Pancreas (tissue), 10 donors: ENCODE results near the gene DENND4C. TPM values are rescaled to one million over a fixed set of nuclear protein-coding genes. Genes with fewer than 3 reads are reported as not detected.

Source experiments
- ATAC-seq, 4 donors: fragments of 200-7000 bp; cut with Tn5 transposase; one replicate each; pipeline versions ENCODE4 v1.8.0 to v1.9.1; 2020; ENCODE audit warnings: mild to moderate bottlenecking in 4 of 4, moderate library complexity in 4 of 4
- DNase-seq, 6 donors: peaks; one replicate each; pipeline ENCODE4 v3.0.0-alpha.2; 2020
- FAIRE-seq: peaks from 2 replicates; lab custom pipeline; 2012; peaks lifted over from hg19 to GRCh38; lab: Jason Lieb, UNC
- H3K27ac ChIP-seq, 4 donors: fragments of 200-600 bp; sonication (generic); 1 replicate in 3 of 4; 2 replicates in 1 of 4; pipeline versions ENCODE4 v1.5.0 to v1.8.0; 2020
- H3K27me3 ChIP-seq, 4 donors: fragments of 200-600 bp; one replicate each; pipeline ENCODE4 v1.8.0; 2021
- H3K36me3 ChIP-seq, 3 donors: fragments of 200-600 bp; sonication (generic) in 1 of 3; one replicate each; pipeline versions ENCODE4 v1.5.0 to v1.8.0; 2020 to 2021
- H3K4me1 ChIP-seq, 3 donors: fragments of 200-600 bp; one replicate each; pipeline ENCODE4 v1.8.0; 2021
- H3K4me3 ChIP-seq, 4 donors: fragments of 200-600 bp; sonication (generic) in 2 of 4; one replicate each; pipeline versions ENCODE4 v1.5.0 to v1.8.0; 2020 to 2021
- H3K9me3 ChIP-seq, 4 donors: fragments of 200-600 bp; one replicate each; pipeline ENCODE4 v1.8.0; 2021
- WGBS, 2 donors: extraction: QIAGEN DNeasy Blood & Tissue Kit; methylation state at CpG; one replicate each; pipeline ENCODE4 v1.1.7; 2013; 5-methylcytosine and 5-hydroxymethylcytosine counted together
- intact Hi-C, 3 donors: fragments of 100-400 bp; cut with DNase I; formaldehyde crosslinking; loops; one replicate each; pipeline versions ENCODE4 v1.11.1 to v1.14.2; 2022
- polyA plus RNA-seq, 2 donors: library from polyadenylated mRNA; stranded (reverse); fragments of 200-250 nt; gene quantifications; one replicate each; pipeline ENCODE4 v1.2.3, GENCODE V29; 2013
- total RNA-seq, 6 donors: library from RNA; stranded (reverse); fragmentation: NEBNext Ultra II Directional in 4 of 6; extraction: Animal tissue kit (Norgen Biotek cat#: 25700) in 4 of 6; gene quantifications; one replicate each; pipeline versions ENCODE4 v1.2.1 to v1.2.4, GENCODE V29; 2021 to 2023
- TF ChIP-seq, protein P1 (sequence below), 4 donors: fragments of 200-600 bp; sonication (generic) in 3 of 4; IDR thresholded peaks; one replicate each; pipeline versions ENCODE4 v1.5.0 to v1.8.0; 2021; ENCODE audit warnings: antibody characterized with exemption in 4 of 4
- donor health status: healthy with polysubstance abuse.
- donor health status: DM: no; HTN: no; CAD: no; lungs with moderate emphysema.
- donor health status: DM: no; HTN: no; CAD: no.
- donor health status: control.
- donor health status: control.
- donor health status: Bipolar disorder and iron deficiency.
- donor health status: DM: yes; HTN: yes; CAD: no.
- donor health status: DM: no; HTN: no; CAD: no.
- donor health status: DM: no; HTN: no; CAD: no.
- donor health status: DM: yes; HTN: yes; CAD: no.

Gene DENND4C
- total and polyA plus RNA-seq, 8 donors = 4.6 to 36.2 (median 17.9) TPM

DNA sequence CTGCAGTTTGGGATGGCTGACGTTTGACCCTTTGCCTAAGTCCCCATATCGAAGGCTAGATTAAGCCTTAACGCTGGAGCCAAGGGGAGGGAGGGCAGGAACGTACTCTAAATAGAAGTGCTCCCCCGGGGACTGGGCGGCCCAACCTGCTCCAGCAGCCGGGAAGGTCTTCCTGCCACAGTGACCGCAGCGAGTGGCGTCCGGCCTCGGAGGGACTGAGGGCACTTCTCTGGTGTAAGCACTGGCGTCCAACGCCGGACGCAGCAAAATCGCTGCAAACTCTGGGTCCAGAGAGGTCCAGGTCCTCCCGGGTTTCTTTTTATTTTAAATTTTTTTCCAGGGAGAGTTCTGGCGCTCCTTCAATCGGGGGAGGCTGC, 177.8 kb downstream of the DENND4C start:
- Histone ChIP-seq H3K27ac (peak overlapping the region in 3 of 4 donors; percentile 68 to 87 (median 84)), H3K27me3 (no peaks in the 10 kb centered on the region), H3K9me3 (no peaks in the 10 kb centered on the region), H3K36me3 (no peaks in the 10 kb centered on the region), H3K4me3 (peak overlapping the region; percentile 36 to 79 (median 72)), H3K4me1 (peaks cover 0 to 15% (median 14%) of the 10 kb centered on the region in 3 donors)
- intact Hi-C loops = no loop called here
- DNase-seq (peak in 1 of 6 donors; percentile 83), FAIRE-seq (no peak), ATAC-seq (peak; percentile 11 to 29 (median 24))
- WGBS, 2 donors = 1 to 2% methylated on average over 20 of the region's 20 CpGs
- TF ChIP-seq, protein P1, sequence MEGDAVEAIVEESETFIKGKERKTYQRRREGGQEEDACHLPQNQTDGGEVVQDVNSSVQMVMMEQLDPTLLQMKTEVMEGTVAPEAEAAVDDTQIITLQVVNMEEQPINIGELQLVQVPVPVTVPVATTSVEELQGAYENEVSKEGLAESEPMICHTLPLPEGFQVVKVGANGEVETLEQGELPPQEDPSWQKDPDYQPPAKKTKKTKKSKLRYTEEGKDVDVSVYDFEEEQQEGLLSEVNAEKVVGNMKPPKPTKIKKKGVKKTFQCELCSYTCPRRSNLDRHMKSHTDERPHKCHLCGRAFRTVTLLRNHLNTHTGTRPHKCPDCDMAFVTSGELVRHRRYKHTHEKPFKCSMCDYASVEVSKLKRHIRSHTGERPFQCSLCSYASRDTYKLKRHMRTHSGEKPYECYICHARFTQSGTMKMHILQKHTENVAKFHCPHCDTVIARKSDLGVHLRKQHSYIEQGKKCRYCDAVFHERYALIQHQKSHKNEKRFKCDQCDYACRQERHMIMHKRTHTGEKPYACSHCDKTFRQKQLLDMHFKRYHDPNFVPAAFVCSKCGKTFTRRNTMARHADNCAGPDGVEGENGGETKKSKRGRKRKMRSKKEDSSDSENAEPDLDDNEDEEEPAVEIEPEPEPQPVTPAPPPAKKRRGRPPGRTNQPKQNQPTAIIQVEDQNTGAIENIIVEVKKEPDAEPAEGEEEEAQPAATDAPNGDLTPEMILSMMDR (IDR thresholded peaks at IDR 0.05) = no peak

DNA sequence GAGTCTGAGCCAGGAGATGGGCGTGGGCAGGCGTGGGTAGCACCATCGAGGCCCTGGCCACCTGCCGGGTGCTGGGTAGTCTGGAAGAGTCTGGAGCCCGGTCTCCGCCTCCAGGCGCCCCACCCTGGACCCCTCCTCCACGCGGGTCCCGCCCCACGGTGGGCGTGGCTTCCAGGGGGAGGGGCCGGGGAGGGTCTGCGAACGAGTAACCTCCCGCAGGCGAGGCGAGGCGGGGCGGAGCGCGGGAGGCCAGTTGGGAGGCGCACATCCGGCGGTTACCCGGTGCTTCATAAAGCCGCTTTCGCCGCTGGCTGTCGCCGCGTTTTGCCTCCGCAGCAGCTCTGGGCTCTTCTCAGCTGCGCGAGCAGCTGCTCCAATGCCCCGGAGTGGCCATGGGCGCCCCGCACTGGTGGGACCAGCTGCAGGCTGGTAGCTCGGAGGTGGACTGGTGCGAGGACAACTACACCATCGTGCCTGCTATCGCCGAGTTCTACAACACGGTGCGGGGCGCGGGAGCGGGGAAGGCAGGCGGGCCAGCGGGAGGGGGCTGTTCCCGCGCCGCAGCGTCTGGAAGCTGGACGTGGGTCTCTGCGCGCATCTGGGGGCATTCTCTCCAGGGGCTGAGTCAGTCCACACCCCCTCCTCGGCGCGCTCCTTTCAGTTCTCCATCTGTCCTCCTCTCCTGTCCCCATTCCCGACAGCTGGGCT, 178.4 kb downstream of the DENND4C start, which contains the start of gene ACER2:
Gene ACER2, plus strand, starts transcription at position 317 of the 708 bp plus-strand sequence. Its CDS starts 76 bp downstream, at position 393.
- peaks cover 0 to 15% (median 8%) of the 10 kb centered on the region in 3 donors for H3K4me1 ChIP-seq
- ATAC-seq (peak; percentile 92 to 98 (median 96)), DNase-seq (peak; percentile 95 to 100 (median 98)), FAIRE-seq (no peak)
- TF ChIP-seq, protein P1 (IDR thresholded peaks at IDR 0.05) = no peak
- H3K9me3 ChIP-seq = no peaks in the 10 kb centered on the region
- peak within 1 kb of the TSS; percentile 43 to 87 (median 76) for H3K27ac ChIP-seq
- H3K36me3 ChIP-seq = no peaks in the 10 kb centered on the region
- no peaks in the 10 kb centered on the region for H3K27me3 ChIP-seq
- intact Hi-C loops = no loop called here
- H3K4me3 ChIP-seq = peak within 1 kb of the TSS; percentile 36 to 79 (median 72)
- WGBS, 2 donors = 0 to 1% methylated on average over 60 to 61 of the region's 61 CpGs

DNA sequence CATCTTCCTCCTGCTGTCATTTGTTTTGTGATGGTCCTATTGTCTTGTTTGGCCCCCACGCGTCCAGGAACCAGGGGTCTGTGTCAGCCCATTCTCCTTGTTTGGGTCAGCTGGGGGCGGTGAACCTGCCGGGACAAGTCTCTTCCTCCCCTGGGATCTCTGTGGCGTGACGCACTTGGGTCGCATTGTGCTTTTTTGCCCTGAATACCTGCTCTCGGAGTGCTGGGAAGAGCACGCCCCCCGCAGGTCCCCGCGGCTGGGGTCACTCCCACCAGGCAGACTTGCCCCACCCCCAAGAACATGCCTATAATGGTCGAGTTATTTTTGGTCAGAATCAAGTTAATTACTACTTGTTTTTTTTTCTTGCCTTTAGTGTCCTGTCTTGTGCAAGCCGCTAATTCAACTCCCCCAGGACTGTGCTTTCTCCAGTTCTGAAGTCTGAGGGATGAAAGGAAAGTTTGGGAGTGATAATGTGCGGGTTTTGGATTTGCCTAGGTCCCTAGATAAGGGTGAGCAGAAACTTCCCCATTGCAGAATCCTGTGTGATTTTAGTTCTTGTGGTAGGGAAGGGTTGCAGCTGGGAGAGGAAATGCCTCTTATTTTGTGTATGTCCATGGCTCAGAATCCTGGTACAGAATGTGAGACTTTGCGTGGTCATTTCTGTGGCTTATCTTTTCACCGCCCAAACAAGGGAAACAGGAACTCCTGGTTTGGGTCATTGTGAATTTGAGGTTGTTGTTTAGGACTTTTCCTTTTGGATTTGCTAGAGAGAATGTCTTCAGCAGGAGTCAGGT, 179.1 kb downstream of the DENND4C start:
- DNase-seq (peak; percentile 47 to 75 (median 55)), FAIRE-seq (no peak), ATAC-seq (peak; percentile 41 to 56 (median 56))
- Histone ChIP-seq H3K4me3 (peak overlapping the region; percentile 36 to 79 (median 72)), H3K9me3 (no peaks in the 10 kb centered on the region), H3K27me3 (no peaks in the 10 kb centered on the region), H3K4me1 (peaks cover 0 to 15% (median 5%) of the 10 kb centered on the region in 3 donors), H3K36me3 (no peaks in the 10 kb centered on the region), H3K27ac (peak overlapping the region; percentile 43 to 87 (median 76))
- TF ChIP-seq, protein P1 (IDR thresholded peaks at IDR 0.05) = no peak
- 1 to 2% methylated on average over 17 of the region's 17 CpGs for WGBS, 2 donors
- intact Hi-C loops = no loop called here

DNA sequence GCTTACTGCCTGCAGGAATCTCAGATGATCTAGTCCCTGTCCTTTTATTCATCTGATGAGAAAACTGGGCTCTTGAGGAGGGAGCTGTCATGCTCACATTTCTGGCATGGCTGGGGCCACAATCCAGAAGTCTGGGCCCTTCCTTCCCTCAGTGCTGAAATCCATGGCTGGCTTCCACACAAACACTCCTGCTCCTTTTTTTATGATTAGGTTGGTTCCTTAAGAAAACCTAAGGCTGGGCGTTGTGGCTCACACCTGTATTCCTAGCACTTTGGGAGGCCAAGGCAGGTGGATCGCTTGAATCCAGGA, 179.7 kb downstream of the DENND4C start:
- TF ChIP-seq, protein P1 (IDR thresholded peaks at IDR 0.05) = no peak
- H3K9me3 ChIP-seq = no peaks in the 10 kb centered on the region
- H3K27me3 ChIP-seq = no peaks in the 10 kb centered on the region
- intact Hi-C loops = no loop called here
- ATAC-seq (no peak), FAIRE-seq (no peak), DNase-seq (no peak)
- WGBS, 2 donors = 99 to 100% methylated on average over 2 of the region's 2 CpGs
- H3K27ac ChIP-seq = no peak overlapping the region
- H3K4me3 ChIP-seq = peak overlapping the region in 2 of 4 donors; percentile 78 to 79
- peaks cover 0 to 10% (median 4%) of the 10 kb centered on the region in 3 donors for H3K4me1 ChIP-seq
- no peaks in the 10 kb centered on the region for H3K36me3 ChIP-seq
